ENCODE measurements around the gene C11orf52.

DNA sequence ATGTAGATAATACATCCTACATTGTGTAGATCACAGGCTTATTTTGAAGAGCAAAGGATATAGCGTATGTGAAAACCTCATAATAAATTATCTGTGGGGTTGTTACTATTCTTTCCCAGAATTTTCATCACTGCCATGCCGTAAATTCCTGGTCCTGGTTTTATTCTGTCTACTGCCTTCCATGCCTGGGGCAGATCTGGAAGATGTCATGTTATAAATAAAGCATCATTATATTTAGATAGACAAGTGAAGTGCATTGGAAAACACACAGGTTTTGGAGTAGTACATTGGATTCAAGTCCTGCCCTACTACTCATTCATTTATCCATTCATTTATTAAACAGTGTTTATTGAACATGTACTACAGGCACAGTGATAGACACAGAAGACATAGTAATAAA is 2.2 kb downstream of the C11orf52 start:
- TF ChIP-seq, protein P1, sequence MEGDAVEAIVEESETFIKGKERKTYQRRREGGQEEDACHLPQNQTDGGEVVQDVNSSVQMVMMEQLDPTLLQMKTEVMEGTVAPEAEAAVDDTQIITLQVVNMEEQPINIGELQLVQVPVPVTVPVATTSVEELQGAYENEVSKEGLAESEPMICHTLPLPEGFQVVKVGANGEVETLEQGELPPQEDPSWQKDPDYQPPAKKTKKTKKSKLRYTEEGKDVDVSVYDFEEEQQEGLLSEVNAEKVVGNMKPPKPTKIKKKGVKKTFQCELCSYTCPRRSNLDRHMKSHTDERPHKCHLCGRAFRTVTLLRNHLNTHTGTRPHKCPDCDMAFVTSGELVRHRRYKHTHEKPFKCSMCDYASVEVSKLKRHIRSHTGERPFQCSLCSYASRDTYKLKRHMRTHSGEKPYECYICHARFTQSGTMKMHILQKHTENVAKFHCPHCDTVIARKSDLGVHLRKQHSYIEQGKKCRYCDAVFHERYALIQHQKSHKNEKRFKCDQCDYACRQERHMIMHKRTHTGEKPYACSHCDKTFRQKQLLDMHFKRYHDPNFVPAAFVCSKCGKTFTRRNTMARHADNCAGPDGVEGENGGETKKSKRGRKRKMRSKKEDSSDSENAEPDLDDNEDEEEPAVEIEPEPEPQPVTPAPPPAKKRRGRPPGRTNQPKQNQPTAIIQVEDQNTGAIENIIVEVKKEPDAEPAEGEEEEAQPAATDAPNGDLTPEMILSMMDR (IDR thresholded peaks at IDR 0.05): no peak
- no peak for TF ChIP-seq POLR2A (IDR thresholded peaks at IDR 0.05)
